GM18868 (cell line): ENCODE results near the gene SLFN5.
"Not testable (repeated sequence)": the region's sequence is repeated elsewhere in the genome, so short reads cannot be mapped to it uniquely, and the experiment has no call there.

Source experiments
- ATAC-seq: cut with Tn5 transposase; IDR thresholded peaks from one replicate; pipeline ENCODE4 v1.9.1; 2021; ENCODE audit warnings: mild to moderate bottlenecking, moderate library complexity; ENCODE audit not compliant: unreplicated experiment

SLFN5 gene

DNA sequence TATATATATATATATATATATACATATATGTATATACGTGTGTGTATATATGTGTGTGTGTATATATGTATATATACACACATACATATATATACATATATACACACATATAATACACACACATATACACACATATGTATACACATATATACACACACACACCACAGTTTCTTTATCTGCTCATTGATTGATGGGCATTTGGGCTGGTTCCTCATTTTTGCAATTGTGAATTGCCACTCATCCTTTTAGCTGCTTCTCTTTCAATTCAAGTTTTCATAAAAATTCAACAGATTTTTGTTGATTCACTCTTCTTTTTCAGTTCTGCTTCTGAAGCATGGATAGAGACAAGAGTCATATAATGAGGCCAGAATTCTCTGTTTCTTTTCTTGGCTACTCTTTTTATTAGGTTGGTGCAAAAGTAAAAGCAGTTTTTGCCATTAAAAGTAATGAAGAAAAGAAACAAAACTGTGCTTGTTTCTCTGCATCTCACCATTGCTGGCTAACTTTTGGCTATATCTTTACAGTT, 44.5 kb downstream of the SLFN5 start:
- ATAC-seq, result no peak

DNA sequence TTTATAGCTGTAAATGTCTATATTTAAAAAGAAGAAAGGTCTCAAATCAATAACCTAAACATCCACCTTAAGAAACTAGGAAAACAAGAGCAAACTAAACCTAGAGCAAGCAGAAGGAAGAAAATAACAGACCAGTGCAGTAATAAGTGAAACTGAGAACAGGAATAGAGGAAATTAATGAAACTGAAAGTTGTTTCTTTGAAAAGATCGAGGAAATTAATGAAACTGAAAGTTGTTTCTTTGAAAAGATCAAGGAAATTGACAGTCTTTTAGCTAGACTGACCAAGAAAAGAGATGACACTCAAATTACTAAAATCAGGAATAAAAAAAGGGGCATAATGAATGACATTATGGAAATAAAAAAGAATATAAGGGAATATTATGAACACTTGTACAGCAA, 46.4 kb downstream of the SLFN5 start:
- ATAC-seq, result no peak

GRCh38 chr17:35291802-35292201, 48.9 kb downstream of the SLFN5 start:
- no peak for ATAC-seq

DNA sequence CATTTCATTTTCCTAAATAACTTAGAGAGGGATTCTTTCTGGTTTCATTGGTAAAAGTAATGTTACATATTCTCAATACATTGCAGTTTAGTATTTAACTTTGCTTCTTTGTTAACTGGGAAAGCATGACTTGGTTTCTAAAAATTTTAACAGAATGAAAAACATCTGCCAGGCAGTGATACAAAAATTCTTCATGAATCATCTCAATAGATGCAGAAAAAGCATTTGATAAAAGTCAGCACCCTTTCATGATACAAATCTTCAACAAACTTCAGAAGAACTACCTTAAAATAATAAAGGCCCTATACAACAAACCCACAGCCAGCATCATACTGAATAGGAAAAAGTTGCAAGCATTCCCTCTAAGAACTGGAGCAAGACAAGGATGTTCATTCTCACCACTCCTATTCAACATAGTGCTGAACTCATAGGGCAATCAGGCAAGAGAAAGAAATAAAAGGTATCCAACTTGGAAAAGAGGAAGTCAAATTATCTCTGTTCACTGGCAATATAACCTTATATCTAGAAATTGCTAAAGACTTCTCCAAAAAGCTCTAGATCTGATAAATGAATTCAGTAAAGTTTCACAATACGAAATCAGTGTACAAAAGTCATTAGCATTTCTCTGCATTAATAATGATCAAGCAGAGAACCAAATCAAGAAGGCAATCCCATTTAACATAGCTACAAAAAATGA, 50.4 kb downstream of the SLFN5 start:
- no peak for ATAC-seq

DNA sequence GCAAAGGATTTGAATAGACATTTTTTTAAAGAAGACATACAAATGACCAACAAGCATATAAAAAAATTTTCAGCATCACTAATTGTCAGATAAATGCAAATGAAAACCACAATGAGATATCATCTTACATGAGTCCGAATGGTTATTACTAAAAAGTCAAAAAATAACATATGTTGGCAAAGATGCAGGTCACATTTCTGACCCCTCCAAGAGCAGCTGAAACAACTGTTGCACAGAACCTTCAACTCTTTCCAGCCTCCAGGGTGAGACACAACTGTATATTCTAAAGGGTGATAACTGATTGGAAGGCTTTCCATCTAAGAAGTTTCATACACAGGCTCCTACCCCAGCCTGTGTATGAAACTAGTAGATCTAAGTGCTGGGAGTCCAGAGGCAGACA, 51.9 kb downstream of the SLFN5 start:
- no peak for ATAC-seq

GRCh38 chr17:35295686-35296085, 52.8 kb downstream of the SLFN5 start:
- no peak for ATAC-seq

DNA sequence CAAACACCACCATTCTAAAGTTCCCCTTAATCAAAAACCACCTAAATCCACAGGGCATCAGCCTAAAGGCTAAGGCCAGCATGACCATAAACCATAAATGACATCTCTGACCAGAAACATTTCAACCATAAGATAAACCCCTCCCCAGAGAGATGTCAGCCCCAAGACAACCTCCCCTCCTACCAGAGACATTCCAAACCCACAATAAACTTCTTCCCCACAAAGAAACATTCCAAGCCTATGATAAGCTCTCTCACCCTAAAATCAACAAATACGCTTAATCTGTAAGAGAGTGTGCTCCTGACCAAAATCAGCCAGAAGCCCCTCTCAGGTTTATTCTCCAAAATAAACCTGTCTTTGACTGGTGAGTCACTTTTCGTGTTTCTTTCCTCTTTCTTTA, 54.8 kb downstream of the SLFN5 start:
- ATAC-seq, result no peak

DNA sequence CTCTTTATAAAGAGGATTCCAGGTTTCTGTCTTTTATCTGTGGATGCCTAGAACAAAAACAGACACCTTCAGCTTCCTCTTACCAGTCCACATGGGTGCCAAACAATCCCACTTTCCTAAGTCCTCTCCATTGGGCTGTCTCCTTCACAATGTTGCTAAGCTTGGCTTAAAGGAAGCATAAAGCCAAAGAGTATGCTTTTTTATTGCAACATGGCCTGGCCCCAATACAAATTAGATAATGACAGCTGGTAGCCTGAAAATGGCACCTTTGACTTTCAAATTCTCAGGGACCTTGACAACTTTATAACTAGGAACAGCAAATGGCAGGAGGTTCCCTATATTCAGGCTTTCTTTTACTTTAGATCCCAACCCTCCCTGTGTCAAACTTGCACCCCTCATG, 55.8 kb downstream of the SLFN5 start:
- no peak for ATAC-seq

GRCh38 chr17:35299135-35299534, 56.3 kb downstream of the SLFN5 start:
- ATAC-seq, result no peak

- ATAC-seq, result not testable (repeated sequence)
Observed at GRCh38 chr17:35309345-35309744, 66.5 kb downstream of the SLFN5 start.

- no peak for ATAC-seq
Observed at GRCh38 chr17:35312346-35312745, 69.5 kb downstream of the SLFN5 start.

DNA sequence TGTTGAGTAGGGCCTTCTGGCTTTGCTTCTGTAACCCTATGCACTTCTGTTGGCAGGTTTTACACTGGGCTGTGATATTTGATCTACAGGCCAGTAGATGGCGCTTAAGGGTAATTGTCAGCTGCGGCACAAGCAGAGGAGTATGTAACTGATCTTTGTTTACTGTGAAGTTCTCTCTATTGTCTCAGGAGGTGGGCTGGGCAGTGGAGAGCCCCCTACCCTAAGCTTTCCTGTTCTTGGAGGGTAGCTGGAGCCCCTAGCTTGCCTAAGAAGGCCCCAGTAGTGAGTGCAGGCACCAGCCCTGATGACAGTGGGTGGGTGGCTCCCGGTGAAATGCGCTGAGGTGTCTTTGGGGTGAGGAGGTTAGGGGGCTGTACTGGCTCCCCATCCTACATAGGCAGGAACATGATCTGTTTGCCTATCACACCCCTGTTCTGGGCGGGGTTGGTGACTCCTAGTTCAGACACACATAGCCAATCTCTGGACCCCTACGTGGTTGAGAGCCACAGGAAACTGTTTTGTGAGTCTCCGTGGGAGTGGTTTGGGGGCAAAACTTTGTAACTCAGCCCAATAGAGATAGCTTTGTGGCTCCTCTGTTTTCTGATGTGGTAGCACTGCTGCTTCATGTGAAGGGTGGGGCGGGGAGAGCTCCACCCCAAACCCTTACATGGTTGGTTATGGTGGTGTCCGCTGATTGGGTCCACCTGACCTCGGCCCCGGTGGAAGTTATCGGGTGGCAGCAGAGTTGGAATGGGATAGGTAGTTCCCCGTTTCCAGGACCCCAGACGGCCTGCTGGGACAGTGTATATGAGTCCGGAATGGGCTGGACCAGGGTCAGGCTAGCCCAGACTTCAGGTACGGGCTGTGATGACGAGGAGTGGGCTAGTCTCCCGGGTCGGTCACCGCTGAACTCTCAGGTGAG, 70.2 kb downstream of the SLFN5 start:
- no peak for ATAC-seq

DNA sequence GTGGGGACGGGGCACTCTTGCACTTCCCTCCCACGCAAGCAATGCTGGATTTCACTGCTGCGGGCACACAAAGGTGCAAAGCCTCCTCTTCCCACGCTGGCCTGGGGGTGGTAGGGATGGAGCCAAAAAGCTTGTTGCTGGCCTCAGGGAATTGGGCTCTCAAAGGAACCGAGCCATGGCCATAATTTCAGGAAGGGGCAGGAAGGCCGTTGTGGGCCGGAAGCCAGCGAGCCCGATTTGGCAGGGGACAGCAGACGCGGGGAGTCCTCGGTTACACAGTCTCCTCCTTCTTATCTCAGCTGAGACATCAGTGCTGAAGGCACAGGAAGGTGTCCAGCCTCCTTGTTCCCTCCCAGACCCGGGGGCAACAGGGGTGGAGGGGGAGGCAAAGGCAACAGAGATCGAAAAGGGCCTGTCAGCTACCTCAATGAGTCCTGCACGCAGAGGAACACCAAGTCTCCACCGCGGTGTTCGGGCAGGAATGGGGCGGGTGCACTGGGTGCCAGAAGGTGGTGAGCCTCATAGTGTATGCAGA, 71.1 kb downstream of the SLFN5 start:
- ATAC-seq, result no peak

GRCh38 chr17:35314415-35315216, 71.7 kb downstream of the SLFN5 start:
- no peak for ATAC-seq

DNA sequence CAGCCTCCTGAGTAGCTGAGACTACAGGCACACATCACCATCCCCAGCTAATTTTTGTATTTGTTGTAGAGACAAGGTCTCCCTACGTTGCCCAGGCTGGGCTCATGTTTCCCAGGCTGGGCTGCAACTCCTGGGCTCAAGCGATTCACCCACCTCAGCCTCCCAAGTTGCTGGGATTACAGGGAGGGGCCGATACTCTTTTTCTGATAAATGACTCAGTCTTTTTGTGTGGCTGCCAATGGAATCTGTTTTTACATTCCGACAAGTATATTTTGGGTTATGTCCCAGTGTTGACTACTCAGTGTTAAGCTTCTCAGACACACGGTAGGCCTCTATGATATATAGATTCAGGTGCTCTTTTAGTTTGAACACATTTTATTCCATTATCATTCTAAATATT, 72.4 kb downstream of the SLFN5 start:
- no peak for ATAC-seq

DNA sequence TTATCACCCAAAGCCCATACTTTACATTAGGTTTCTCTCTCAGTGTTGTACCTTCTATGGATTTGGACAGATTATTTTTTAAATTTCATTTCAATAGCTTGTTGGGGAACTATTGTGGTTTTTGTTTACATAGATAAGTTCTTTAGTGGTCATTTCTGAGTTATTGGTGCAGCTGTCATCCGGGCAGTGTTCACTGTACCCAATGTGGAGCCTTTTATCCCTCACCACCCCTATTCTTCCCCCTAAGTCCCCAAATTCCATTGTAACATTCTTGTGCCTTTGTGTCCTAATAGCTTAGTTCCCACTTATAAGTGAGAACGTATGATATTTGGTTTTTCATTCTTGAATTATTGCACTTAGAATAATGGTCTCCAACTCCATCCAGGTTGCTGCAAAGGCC, 73.1 kb downstream of the SLFN5 start:
- no peak for ATAC-seq

GRCh38 chr17:35322749-35323148, 79.9 kb downstream of the SLFN5 start:
- no peak for ATAC-seq
